Peyer's patch (tissue), 4 donors: ENCODE measurements around the gene SON.

Source experiments
- POLR2A ChIP-seq, 2 donors: fragments of 450-650 bp; IDR thresholded peaks; one replicate each; pipeline ENCODE4 v1.5.1; 2017; ENCODE audit warnings: antibody characterized with exemption in 2 of 2, mild to moderate bottlenecking in 2 of 2, moderate library complexity in 2 of 2
- TF ChIP-seq, protein P1 (sequence below), 6 experiments: fragments of 450-650 bp in 4 of 6; fragments of 200-600 bp in 2 of 6; sonication (generic) in 1 of 6; IDR thresholded peaks; one replicate each; pipeline ENCODE4 v1.5.1; 2017 to 2019; ENCODE audit warnings: antibody characterized with exemption in 6 of 6, mild to moderate bottlenecking in 3 of 6, moderate library complexity in 1 of 6

DNA sequence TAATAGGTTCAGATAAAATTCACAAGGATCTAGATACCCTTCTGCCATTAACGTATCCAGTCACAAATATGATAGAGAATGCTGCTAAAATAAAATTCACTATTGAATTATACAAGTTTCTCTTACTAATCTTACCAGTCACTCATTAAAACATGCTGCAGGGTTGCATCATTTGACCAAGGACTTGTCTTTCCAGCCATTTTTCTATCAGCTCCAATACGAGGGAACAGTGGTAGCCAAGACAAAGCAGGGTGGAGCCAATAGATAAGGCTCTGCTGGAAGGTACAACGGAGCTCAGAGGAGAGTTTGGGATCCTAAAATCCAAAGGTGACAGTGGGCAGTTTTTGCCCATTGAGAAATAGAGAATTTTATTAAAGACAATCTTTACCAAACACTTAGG is 41.6 kb downstream of the SON start:
- TF ChIP-seq, protein P1, sequence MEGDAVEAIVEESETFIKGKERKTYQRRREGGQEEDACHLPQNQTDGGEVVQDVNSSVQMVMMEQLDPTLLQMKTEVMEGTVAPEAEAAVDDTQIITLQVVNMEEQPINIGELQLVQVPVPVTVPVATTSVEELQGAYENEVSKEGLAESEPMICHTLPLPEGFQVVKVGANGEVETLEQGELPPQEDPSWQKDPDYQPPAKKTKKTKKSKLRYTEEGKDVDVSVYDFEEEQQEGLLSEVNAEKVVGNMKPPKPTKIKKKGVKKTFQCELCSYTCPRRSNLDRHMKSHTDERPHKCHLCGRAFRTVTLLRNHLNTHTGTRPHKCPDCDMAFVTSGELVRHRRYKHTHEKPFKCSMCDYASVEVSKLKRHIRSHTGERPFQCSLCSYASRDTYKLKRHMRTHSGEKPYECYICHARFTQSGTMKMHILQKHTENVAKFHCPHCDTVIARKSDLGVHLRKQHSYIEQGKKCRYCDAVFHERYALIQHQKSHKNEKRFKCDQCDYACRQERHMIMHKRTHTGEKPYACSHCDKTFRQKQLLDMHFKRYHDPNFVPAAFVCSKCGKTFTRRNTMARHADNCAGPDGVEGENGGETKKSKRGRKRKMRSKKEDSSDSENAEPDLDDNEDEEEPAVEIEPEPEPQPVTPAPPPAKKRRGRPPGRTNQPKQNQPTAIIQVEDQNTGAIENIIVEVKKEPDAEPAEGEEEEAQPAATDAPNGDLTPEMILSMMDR (IDR thresholded peaks at IDR 0.05) = no peak
- TF ChIP-seq POLR2A (IDR thresholded peaks at IDR 0.05) = no peak
